GM21423 (cell line): ENCODE measurements around the gene CDK14.

Source experiments
- ATAC-seq: cut with Tn5 transposase; IDR thresholded peaks from one replicate; pipeline ENCODE4 v1.9.1; 2021; ENCODE audit warnings: mild to moderate bottlenecking, moderate library complexity; ENCODE audit not compliant: unreplicated experiment

Gene CDK14

DNA sequence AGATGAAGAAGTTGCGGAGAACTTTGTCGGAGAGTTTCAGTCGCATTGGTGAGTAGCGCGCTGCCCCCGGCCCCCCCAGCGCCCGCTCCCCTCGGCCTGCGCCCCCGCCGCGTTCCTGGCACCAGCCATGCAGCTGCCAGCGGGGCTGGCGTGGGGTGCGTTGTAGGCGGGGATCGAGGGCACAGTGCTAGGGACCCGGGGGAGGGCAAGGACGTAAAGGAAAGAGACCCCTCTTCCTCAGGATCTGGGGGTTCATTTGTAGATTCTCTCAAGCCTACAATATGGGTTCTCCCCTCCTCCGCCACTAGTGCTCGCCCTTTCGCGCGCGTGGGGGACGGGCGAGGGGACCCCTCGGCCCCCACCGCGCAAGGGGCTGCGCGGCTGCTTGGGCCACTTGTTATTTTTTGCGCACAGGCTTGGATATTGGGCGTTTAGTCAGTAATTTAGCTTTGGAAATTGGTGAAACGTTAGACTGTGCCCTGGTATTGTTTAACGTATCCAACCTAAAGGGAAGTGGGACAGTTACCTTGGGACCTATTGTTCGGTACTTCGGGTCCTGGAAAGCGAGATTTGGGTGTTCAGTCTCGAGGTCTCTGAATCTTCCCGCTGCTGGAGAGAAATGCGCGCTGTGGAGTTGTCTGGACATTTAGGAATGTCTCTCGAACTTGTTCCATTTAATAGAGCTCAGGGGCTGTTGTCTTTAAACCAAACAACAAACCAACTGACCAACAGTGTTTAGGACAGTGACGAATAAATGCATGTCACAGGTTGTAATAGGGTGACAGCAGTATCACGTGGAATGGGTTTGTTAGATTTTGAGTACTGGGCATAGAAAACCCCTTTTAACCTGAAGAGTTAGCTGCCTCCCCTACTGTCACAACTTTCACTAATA is 796 bp downstream of the CDK14 start:
- ATAC-seq = peak; percentile 30

DNA sequence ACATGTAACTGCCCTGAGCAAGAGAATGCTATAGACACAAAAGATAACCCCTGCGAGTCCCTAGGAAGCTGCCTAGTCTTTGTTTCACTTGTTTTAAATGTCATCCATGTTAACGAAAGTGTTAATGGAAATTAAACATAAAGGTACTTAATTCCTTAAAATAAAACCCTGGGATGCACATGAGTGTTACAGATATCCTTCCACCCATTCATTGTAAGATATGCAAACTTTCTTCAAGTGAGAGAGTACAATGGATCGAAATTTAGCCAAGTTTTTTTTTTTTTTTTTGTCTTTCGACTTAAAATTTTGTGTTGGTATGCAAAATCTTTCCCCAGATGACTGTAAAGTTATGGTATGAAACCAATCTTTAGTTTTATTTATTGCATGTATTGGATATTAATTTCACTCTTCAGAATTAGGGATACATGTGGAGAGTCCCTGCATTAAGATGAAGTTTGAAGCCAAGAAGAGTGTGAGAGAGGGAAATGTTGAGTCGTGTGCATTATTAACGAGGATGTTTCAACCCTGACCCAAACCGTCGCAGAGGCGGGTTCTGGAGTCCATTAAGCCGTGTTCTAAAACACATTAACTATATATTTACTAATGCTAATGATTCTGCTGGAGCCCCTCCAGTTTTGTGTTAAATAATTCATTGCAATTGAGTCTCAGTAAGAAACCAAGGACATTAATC is 1.6 kb downstream of the CDK14 start:
- ATAC-seq = no peak

DNA sequence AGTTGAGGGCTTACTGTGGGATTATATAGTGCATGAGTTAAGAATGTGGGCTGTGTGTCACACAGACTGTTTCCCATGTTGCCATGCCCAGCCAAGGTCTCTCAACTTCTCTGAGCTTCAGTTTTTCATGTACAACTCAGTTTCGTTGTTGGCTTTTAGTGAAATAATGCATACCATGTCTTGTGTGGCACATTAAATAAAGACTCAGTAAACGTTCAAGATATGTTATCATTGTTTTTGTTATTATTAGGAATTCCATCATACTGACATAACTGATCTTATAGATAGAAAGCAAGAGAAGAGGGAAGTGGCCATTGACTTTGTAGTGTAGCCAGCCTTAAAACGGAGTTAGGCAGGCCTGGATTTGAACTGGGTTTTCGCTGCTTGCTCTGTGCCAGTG is 2.9 kb downstream of the CDK14 start:
- ATAC-seq = no peak

DNA sequence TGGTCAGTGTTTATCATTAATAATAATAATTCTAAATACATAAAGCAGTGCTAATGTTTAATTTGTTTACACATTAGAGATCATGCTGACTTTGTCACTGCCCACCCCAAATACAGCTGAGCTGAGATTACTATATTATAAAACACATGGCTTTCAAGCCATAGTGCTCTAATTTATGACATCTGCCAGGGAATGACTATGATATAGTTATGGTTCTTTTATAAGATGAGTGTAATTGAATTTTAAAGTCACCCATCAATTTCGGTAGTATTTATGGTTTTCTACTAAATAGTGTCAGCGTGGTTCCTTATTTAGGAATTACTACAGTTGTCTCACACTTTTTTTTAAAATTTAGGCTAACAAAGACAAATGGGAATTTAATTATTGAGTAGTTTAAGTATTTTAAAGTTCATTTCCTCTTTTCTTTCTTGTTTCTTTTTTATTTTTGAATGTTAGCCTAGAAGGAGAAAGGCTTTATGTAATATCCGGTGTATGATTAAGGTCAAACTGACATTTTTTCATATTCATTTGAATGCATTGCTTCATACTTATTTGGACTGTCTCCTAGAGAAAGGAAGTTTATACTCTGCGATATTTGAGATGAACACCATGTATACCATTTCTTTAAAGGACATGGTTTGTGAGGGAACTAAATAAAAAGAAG is 3.9 kb downstream of the CDK14 start:
- no peak for ATAC-seq

DNA sequence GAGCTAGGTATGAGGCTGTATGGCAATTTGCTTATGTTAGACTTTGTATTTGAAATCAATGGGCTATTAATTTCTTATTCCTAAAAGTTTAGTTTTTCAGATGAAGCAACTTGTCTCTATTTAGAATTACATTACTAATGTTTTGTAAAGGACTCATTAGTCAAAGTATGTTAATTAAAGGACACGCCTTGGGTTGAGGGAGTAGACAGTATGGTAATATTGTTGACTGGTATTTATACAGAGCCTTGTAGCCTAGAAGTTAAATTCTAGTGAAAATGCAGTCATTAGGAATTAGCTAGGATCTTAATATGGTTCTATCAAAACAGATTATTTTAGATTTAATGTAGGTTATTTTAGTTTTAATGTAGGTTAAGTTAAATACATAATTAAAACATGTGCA is 6.2 kb downstream of the CDK14 start:
- ATAC-seq = no peak

DNA sequence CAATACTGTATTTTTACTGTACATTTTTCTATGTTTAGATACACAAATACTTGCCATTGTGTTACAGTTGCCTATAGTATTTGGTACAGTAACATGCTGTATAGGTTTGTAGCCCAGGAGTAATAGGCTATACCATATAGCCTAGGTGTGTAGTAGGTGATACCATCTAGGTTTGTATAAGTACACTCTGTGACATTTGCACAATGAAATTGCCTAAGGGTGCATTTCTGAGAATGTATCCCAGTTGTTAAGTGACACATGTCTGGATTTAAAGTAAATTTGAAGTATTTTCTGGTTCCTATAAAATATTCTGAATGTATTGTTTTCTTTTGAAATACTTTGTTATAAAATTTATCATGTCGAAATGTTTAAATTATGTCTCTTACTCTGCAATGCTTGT is 7.2 kb downstream of the CDK14 start:
- no peak for ATAC-seq

DNA sequence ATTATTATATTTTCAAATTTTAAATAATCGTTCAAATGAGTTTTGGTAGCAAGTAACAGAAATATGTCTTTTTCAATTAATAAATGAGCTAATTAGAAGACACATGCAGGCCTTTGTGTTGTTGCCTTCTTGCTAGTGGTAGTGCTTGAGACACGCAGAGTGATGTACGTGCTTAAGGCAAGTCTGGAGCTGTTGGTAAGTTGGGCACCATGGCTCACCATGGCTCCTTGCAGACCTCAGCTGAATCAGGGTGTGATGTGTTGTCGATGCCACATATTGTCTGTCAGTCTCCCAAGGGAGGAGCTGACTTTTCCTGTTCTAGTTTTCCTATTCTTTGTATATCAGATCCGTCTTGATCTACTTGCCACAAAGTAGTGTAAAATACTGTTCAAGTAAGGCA is 8.3 kb downstream of the CDK14 start:
- no peak for ATAC-seq

DNA sequence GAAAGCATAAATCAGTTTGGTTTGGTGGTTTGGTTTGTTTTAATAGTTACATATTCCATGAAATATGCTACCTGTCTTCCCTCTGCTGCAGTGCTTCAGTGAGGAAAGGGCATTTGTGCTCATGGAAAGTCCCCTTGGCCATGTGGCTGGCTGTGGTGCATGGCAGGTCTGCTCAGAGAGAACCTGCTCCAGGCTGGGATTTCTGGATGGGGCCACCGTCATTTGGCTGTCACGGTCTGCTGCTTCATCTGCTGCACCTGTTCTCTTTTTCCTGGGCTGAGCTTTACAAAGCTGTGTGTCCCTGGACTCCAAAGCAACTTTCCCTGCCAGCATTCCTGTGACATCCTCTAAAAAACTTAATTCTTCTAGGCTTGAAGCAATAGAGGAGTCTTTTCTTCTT is 8.9 kb downstream of the CDK14 start:
- ATAC-seq = no peak

DNA sequence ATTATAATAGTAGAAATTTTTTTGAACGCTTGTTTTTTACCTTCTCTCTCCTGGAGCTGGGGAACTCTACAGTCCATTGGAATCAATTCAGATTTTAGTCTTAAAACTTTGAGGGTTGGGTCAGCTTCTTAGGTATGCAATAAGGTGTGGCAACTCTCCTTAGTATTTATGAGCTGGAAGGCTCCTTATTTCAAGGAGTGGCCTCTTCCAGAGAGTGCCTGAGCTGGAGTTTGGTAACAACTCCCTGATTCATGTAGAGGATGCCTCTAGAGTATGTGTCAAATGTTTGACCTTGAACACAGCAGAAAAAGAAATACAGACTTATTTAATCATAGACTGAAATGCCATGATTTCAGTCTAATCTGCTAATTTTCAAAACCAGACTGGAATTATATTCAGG is 11.1 kb downstream of the CDK14 start:
- no peak for ATAC-seq

DNA sequence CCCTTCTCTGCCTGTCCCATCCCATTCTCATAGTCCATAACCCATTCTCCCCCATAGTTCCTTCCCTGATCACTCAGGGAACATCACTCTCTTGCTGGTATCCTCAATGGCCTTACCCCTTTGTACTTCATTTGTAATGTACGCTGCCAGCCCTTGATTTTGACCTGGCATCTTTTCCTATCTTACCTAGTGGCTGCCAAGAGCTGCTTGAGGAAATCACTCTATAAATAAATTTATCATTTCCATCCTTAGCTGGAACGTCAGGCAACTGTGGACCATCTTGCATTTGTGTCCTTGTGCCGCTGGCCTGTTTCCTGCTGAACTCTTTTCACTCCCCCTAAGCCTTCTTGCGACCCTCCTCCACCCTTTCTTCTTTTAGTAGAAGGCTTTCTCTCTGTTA is 14.0 kb downstream of the CDK14 start:
- no peak for ATAC-seq

DNA sequence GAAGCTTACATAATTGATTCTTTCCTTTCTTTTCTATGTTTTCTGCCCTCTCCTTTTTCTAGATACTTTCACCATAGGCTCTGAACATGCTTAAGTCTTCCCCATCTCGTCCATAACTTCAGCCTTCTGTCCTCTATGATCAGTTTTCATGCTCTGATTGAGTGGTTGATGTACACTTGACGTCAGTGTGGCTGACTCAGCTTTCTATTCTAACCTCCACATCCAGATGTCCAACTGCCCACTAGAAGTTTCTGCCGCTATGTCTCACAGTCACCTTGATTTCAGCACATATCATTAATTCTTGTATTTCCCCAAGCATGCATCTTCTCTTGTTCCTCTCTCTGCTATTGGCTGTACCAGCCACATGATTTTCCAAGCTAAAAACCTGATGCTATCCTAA is 15.0 kb downstream of the CDK14 start:
- ATAC-seq = peak; percentile 43

DNA sequence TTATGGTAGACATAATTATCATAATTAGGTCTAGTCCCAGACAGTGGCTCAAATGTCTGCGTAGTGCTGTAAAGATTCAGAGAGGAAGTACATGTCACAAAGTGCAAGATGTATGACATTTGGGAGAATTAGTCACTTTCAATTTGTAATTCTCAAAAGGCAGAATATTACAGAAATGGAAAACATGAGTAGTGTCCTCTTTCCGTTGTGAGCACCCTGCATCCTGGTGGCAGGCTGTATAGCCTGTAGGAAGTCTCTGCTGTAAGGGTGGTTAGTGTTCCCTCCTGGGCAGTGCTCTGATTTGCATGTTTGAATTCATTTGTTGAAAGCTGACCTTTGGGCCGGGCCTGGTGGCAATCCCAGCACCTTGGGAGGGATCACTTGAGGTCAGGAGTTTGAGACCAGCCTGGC is 17.0 kb downstream of the CDK14 start:
- peak; percentile 90 for ATAC-seq

DNA sequence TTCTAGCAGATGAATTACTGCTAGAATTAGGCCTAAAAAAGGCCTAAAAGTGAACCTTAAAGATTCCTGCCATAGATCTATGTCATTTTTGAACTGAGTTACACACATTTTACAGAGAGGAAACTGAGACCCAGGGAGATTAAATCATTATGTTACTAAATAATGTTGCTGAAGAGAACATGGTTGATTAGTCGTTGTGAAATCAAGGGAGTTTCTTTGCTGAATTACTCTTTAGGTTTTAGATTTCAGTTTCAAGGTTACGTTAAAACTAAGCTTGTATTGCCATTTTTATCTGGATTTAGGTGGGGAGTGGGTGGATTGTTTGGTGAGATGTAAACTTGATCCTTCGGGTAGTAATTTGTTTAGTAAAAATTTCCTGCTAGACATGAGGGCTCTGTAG is 21.3 kb downstream of the CDK14 start:
- no peak for ATAC-seq

DNA sequence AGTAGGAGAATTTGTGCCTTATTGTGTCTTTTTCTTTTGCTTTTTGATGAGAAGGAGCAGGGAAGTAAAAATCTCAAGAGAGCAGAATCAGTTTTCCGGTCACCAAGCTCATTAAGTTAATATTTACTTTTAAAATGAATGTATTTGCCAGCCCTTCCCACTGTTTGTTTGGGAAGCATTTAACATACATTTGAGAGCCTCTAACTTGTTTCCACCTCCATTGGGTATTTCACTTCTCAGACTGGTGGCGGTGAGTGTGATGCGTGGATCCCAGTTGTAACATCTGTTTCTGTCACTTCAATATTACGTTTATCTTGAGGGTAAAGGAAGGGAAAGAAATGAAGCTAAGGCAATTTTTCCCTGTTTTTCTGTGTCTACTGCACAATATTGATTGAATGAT is 22.8 kb downstream of the CDK14 start:
- no peak for ATAC-seq

DNA sequence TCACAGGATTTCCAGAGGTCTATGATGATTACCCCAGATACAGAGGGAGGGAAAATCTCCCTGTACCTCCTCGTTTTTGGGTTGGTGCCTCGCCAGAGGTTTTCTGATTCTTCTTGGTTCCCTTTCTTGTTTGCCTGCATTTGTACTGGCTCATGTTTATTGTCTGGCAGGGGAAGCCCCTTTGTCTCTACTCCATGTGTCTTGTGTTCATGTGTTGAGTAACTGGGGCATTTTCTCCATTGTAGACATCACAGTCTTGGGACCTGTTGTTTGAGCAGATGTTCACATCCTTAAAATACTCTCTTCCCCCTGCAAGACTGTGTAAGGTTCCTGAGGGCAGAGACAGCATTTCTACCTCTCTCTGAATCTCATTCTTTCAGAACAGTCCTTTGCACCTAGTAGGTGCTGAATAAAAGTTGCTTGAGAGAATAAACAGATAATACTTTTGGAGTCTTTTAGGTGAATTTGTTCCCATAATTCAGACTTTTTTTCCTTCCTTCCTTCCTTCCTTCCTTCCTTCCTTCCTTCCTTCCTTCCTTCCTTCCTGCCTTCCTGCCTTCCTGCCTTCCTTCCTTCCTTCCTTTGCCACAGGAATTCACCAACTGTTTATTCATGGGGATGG is 25.1 kb downstream of the CDK14 start:
- peak; percentile 75 for ATAC-seq

DNA sequence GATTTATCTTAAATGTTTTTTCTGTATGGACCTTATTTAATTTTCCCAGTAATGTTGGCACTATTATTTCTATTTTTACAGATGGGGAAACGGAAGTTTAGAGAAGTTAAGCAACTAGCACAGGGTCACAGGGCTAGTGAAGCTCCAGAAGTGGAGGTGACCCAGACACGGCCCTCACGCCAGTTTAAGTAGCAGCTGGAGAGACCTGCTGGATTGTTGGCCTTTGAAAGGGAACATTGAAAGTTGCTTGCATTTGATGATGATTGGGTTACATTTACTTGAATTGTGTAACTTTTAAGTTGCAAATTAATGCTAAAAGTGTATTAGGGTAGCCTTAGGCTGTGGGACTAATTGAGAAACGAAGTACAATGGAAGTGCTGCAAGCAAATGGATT is 25.6 kb downstream of the CDK14 start:
- no peak for ATAC-seq

DNA sequence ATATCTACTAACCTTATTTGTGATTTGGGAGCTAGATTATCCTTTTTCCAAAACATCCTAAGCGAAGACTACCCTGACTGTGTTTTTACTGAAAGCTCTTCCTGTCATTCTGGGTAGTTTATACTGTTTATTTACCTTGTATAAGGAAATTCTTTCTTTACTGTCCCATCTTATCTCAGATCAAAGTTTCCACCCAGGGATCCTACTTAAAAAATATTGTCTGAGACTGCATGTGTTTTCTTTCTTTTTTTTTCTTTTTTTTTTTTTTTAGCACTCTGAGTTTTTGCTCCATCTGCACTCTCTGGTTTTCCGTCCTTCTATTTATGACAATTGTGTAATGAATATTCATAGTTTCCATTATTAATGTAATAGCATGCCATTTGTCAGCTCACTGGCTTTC is 26.5 kb downstream of the CDK14 start:
- no peak for ATAC-seq

DNA sequence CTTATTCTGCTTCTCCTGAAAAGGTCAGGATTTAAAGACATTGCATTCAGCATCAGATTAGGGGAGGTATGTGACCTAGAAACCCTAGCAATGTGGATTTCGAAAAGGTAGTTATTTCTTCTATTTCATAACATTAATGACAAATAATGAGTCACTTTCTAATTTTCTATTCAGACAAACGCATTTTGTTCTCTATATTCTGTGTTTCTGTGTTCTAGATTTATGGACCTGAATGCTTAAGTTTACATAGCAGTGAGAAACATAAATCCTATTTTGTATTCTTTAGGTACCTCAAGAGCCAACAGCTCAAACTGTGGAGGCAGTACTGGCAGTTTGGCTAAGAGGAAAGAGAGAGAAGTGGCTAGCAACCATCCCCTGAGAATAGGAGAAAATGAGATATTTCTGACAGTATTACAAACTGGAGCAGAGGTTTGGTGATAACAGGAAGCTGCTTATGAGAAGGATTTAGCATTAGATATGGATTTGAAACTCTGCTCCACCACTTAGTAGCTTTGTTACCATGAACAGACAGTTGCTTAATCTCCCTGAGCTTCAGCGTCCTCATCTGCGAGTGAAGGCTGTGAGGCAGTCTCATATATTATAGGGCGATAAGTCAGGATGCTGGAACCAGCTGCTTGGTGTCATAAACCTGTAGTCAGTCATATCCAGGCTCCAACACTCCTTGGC is 28.2 kb downstream of the CDK14 start:
- ATAC-seq = no peak

DNA sequence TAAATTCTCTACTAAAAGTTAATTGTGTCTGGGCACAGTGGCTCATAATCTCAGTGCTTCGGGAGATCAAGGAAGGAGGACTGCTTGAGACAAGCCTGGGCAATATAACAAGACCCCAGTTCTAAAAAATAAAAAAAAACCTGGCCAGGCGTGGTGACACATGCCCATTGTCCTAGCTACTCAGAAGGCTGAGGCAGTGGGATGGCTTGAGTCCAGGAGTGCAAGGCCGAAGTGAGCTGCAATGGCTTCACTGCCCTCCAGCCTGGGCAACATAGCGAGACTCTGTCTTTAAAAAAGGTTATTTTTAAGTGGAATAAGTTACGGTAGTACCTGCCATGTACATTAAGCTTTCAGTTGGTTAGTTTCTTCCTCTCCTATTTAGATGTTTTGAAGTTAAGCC is 28.9 kb downstream of the CDK14 start:
- ATAC-seq = no peak

DNA sequence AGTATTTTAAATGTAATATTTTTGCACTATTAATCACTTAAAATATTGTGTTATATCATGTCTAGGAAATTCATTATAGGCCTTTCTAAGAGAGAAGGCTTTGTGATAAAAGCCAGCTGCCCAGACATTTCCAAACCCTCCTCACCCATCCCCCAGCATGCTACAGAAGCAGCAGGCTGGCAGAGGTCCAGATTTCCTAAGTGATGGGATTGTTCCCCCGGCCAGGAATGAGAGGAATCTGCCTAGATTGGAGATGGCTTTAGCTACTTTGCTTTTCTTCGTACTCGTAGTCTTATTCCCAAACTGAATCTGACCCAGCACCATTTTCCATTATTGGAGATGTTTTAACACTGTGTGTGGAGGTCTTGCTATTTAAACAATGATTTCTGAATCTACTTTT is 29.4 kb downstream of the CDK14 start:
- ATAC-seq = no peak

DNA sequence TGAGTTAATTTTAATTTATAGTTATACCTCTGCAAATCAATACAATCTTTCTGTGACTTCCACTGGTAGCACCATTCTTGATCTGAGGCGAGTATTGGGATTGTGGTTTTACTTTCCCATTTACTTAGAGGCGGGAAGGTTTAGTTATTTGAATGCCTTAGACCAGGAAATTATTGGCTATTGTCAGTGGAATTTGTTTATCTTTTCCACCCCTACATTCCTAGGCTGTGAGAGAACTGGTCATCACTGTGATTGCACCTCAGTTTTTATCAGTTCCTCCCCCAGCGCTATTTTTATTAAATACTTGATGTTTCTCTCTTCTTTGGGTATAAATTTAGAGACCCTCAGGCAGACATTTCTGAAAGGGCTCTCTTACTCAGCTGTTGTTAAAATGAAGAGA is 29.9 kb downstream of the CDK14 start:
- ATAC-seq = no peak
